ENCODE data around the gene EPAS1. TPM values are rescaled to one million over a fixed set of nuclear protein-coding genes. Genes with fewer than 3 reads are reported as not detected.

The EPAS1 gene
- total RNA-seq, 1 donor from 2014 or later: 0.47 TPM

- no peak for ATAC-seq (ENCODE audit: low read depth)
- intact Hi-C loops (cut with micrococcal nuclease): no loop called here
- POLR2A ChIA-PET: no interaction called here
Measured at GRCh38 chr2:46377666-46378560, 80.7 kb downstream of the EPAS1 start.

GRCh38 chr2:46378616-46379015 is 81.4 kb downstream of the EPAS1 start:
- ChIA-PET POLR2A (no interaction called here), CTCF (no interaction called here)
- intact Hi-C loops (cut with micrococcal nuclease): no loop called here
- peaks cover 2% of the 10 kb centered on the region for H3K27me3 Mint-ChIP-seq
- no peak overlapping the region for H3K4me3 Mint-ChIP-seq
- H3K27ac Mint-ChIP-seq: no peak overlapping the region
- no peaks in the 10 kb centered on the region for H3K4me1 Mint-ChIP-seq
- no peaks in the 10 kb centered on the region for H3K9me3 Mint-ChIP-seq
- ATAC-seq (ENCODE audit: low read depth) (no peak), DNase-seq (no peak)
- H3K36me3 Mint-ChIP-seq (ENCODE audit: low read depth): no peaks in the 10 kb centered on the region
- no peak for TF ChIP-seq CTCF (IDR thresholded peaks at IDR 0.05)

More at GRCh38 chr2:46377666-46378560, 80.7 kb downstream of the EPAS1 start:
- Mint-ChIP-seq H3K27ac (no peak overlapping the region), H3K27me3 (peaks cover 2% of the 10 kb centered on the region), H3K4me1 (no peaks in the 10 kb centered on the region), H3K36me3 (ENCODE audit: low read depth) (no peaks in the 10 kb centered on the region), H3K4me3 (no peak overlapping the region), H3K9me3 (peaks cover 2% of the 10 kb centered on the region)
- CTCF ChIA-PET: no interaction called here
- DNase-seq: no peak
- TF ChIP-seq CTCF (IDR thresholded peaks at IDR 0.05): no peak

GRCh38 chr2:46379213-46380037 is 82.2 kb downstream of the EPAS1 start:
- no peak for DNase-seq
- no peak for TF ChIP-seq CTCF (IDR thresholded peaks at IDR 0.05)
- Mint-ChIP-seq H3K4me3 (no peak overlapping the region), H3K4me1 (no peaks in the 10 kb centered on the region), H3K27me3 (peaks cover 2% of the 10 kb centered on the region), H3K27ac (no peak overlapping the region), H3K9me3 (no peaks in the 10 kb centered on the region), H3K36me3 (ENCODE audit: low read depth) (no peaks in the 10 kb centered on the region)
- intact Hi-C loops (cut with micrococcal nuclease): no loop called here
- ChIA-PET POLR2A (no interaction called here), CTCF (no interaction called here)
- ATAC-seq (ENCODE audit: low read depth): no peak

- no peak for TF ChIP-seq CTCF (IDR thresholded peaks at IDR 0.05)
- Mint-ChIP-seq H3K4me3 (no peak overlapping the region), H3K27me3 (peaks cover 2% of the 10 kb centered on the region), H3K36me3 (ENCODE audit: low read depth) (no peaks in the 10 kb centered on the region), H3K27ac (no peak overlapping the region), H3K9me3 (no peaks in the 10 kb centered on the region), H3K4me1 (no peaks in the 10 kb centered on the region)
- no peak for ATAC-seq (ENCODE audit: low read depth)
- ChIA-PET POLR2A (no interaction called here), CTCF (no interaction called here)
- DNase-seq: no peak
- intact Hi-C loops (cut with micrococcal nuclease): no loop called here
Measured at GRCh38 chr2:46380038-46380940, 83.1 kb downstream of the EPAS1 start.

Data from activated B cell treated with CpG ODN at 0.5 μM for 24 hours (primary cell).